MM.1S (cell line): ENCODE results near the gene NUDT4B.
"Not testable (repeated sequence)": the region's sequence is repeated elsewhere in the genome, so short reads cannot be mapped to it uniquely, and the experiment has no call there.

Source experiments
- CTCF ChIP-seq: fragments of 300-600 bp; sonication (generic); IDR thresholded peaks from 2 replicates; pipeline ENCODE4 v1.5.1; 2016; ENCODE audit warnings: antibody characterized with exemption, low read length, mixed read lengths
- EZH2 ChIP-seq: fragments of 300-600 bp; sonication (generic); optimal IDR thresholded peaks from 2 replicates; pipeline ENCODE3; 2017; ENCODE audit warnings: low read depth, mild to moderate bottlenecking, antibody characterized with exemption, low read length, mixed read lengths
- EZH2phosphoT487 ChIP-seq: fragments of 300-600 bp; sonication (generic); IDR thresholded peaks from 2 replicates; pipeline ENCODE4 v1.6.1; 2018; ENCODE audit warnings: antibody characterized with exemption, low read length

GRCh38 chr1:148699357-148699756, 49.2 kb upstream of the NUDT4B start:
- not testable (repeated sequence) for TF ChIP-seq CTCF, EZH2, EZH2phosphoT487
